GM12878 (cell line): ENCODE results near the gene GSTO1. TPM values are rescaled to one million over a fixed set of nuclear protein-coding genes. Genes with fewer than 3 reads are reported as not detected.

Experiments
- ATF3 ChIP-seq: IDR thresholded peaks from 2 replicates; pipeline ENCODE4 v1.6.1; 2011; ENCODE audit warnings: low read depth, mild to moderate bottlenecking, low read length, moderate library complexity, borderline replicate concordance; ENCODE audit errors: extremely low read depth
- BCLAF1 ChIP-seq: fragments of 450-650 bp; IDR thresholded peaks from 2 replicates; pipeline ENCODE4 v1.6.1; 2017; ENCODE audit warnings: antibody characterized with exemption, mild to moderate bottlenecking, moderate library complexity
- BHLHE40 ChIP-seq, 2 experiments: fragments of 450-650 bp in 1 of 2; IDR thresholded peaks; 2 replicates each; pipeline ENCODE4 v1.6.1; 2011 to 2017; ENCODE audit warnings: low read depth in 2 of 2, borderline replicate concordance in 1 of 2, improper control_type of control experiment in 1 of 2, low read length in 1 of 2, mild to moderate bottlenecking in 1 of 2
- CEBPB ChIP-seq, 2 experiments: fragments of 150-350 bp in 1 of 2; IDR thresholded peaks; 2 replicates each; pipeline ENCODE4 v1.6.1; 2012 to 2014; ENCODE audit warnings: low read depth in 2 of 2, low read length in 2 of 2, borderline replicate concordance in 1 of 2, inconsistent platforms in 1 of 2
- EP300 ChIP-seq, 2 experiments: fragments of 150-350 bp in 1 of 2; IDR thresholded peaks; 2 replicates each; pipeline ENCODE4 v1.6.1; 2011 to 2012; ENCODE audit warnings: low read depth in 2 of 2, low read length in 2 of 2, borderline replicate concordance in 1 of 2, improper control_type of control experiment in 1 of 2, inconsistent platforms in 1 of 2; ENCODE audit not compliant: control insufficient read depth in 1 of 2
- ESRRA ChIP-seq: IDR thresholded peaks from 2 replicates; pipeline ENCODE4 v1.6.1; 2012; ENCODE audit warnings: mild to moderate bottlenecking, low read length, improper control_type of control experiment
- GATAD2B ChIP-seq: fragments of 450-650 bp; conservative IDR thresholded peaks from 2 replicates; pipeline ENCODE4 v1.6.1; 2017; ENCODE audit warnings: low read depth, mild to moderate bottlenecking, moderate library complexity
- HDAC6 ChIP-seq: fragments of 200-600 bp; sonication (generic); IDR thresholded peaks from one replicate; pipeline ENCODE4 v1.8.0; 2017; ENCODE audit warnings: antibody characterized with exemption; ENCODE audit not compliant: unreplicated experiment
- IKZF2 ChIP-seq, 2 experiments: fragments of 450-650 bp; IDR thresholded peaks; 2 replicates each; pipeline ENCODE4 v1.6.1; 2017; ENCODE audit warnings: mild to moderate bottlenecking in 2 of 2, moderate library complexity in 2 of 2
- LARP7 ChIP-seq: fragments of 450-650 bp; IDR thresholded peaks from 2 replicates; pipeline ENCODE4 v1.6.1; 2017; ENCODE audit warnings: mild to moderate bottlenecking
- MEF2B ChIP-seq: fragments of 450-650 bp; IDR thresholded peaks from 2 replicates; pipeline ENCODE4 v1.6.1; 2018; ENCODE audit warnings: mild to moderate bottlenecking, moderate library complexity; ENCODE audit not compliant: partially characterized antibody, poor library complexity, severe bottlenecking
- NFXL1 ChIP-seq: fragments of 450-650 bp; IDR thresholded peaks from 2 replicates; pipeline ENCODE4 v1.6.1; 2017; ENCODE audit warnings: antibody characterized with exemption, mild to moderate bottlenecking, borderline replicate concordance
- NFYA ChIP-seq: IDR thresholded peaks from 2 replicates; pipeline ENCODE4 v1.6.1; 2011; ENCODE audit warnings: low read depth, mild to moderate bottlenecking, low read length, improper control_type of control experiment, borderline replicate concordance
- NRF1 ChIP-seq: conservative IDR thresholded peaks from 2 replicates; pipeline ENCODE4 v1.6.1; 2011; ENCODE audit warnings: mild to moderate bottlenecking, low read depth, low read length, improper control_type of control experiment
- RAD21 ChIP-seq: IDR thresholded peaks from 2 replicates; pipeline ENCODE4 v1.6.1; 2011; ENCODE audit warnings: mild to moderate bottlenecking, low read depth, low read length, moderate library complexity; ENCODE audit not compliant: insufficient read depth
- RCOR1 ChIP-seq: conservative IDR thresholded peaks from 2 replicates; pipeline ENCODE4 v1.6.1; 2012; ENCODE audit warnings: low read depth, low read length, improper control_type of control experiment
- SPI1 ChIP-seq: IDR thresholded peaks from 2 replicates; pipeline ENCODE4 v1.6.1; 2011; ENCODE audit warnings: low read depth, mild to moderate bottlenecking, low read length, moderate library complexity, borderline replicate concordance; ENCODE audit not compliant: insufficient read depth
- TARDBP ChIP-seq: IDR thresholded peaks from 2 replicates; pipeline ENCODE4 v1.6.1; 2016; ENCODE audit warnings: borderline replicate concordance
- TCF7 ChIP-seq: IDR thresholded peaks from 2 replicates; pipeline ENCODE4 v1.6.1; 2014; ENCODE audit warnings: antibody characterized with exemption, borderline replicate concordance
- YY1 ChIP-seq: IDR thresholded peaks from 2 replicates; pipeline ENCODE4 v1.6.1; 2011; ENCODE audit warnings: low read depth, mild to moderate bottlenecking, low read length
- ZNF622 ChIP-seq: fragments of 450-650 bp; IDR thresholded peaks from 2 replicates; pipeline ENCODE4 v1.6.1; 2017; ENCODE audit warnings: mild to moderate bottlenecking, inconsistent platforms
- polyA plus RNA-seq, 11 experiments: library from polyadenylated mRNA; depleted of rRNA in 4 of 11; unstranded in 6 of 11; stranded (reverse) in 5 of 11; fragments of >200 nt; fragmentation: Nextera tagmentation in 4 of 11; fragmentation: Illumina TruSeq in 1 of 11; extraction: Ambion mirVana in 4 of 11; extraction: Trizol in 1 of 11; gene quantifications; 1 replicate in 1 of 11; 2 replicates in 10 of 11; pipeline versions ENCODE4 v1.2.1 to v1.2.3, GENCODE V29; 2011 to 2016; ENCODE audit warnings: inconsistent platforms in 2 of 11, missing spikeins in 2 of 11, low read depth in 1 of 11
- total RNA-seq, 4 experiments: library from RNA; depleted of rRNA in 3 of 4; stranded (reverse); fragments of >200 nt in 3 of 4; fragmentation: Illumina TruSeq in 1 of 4; extraction: Trizol in 1 of 4; gene quantifications; 2 replicates each; pipeline versions ENCODE4 v1.2.1 to v1.2.3, GENCODE V29; 2013 to 2021
- TF ChIP-seq, protein P1 (sequence below): fragments of 450-650 bp; IDR thresholded peaks from 2 replicates; pipeline ENCODE4 v1.6.1; 2017; ENCODE audit warnings: mild to moderate bottlenecking, moderate library complexity
- TF ChIP-seq, protein P2 (sequence below): fragments of 450-650 bp; IDR thresholded peaks from 2 replicates; pipeline ENCODE4 v1.6.1; 2014; ENCODE audit warnings: mild to moderate bottlenecking

Gene GSTO1
- total and polyA plus RNA-seq, 10 of the 15 experiments (the other 5 are each of a cell fraction or from before 2014, with no cell fraction given): 53.1 to 197 (median 112) TPM

GRCh38 chr10:104308439-104308903, 53.8 kb downstream of the GSTO1 start (continued):
- TF ChIP-seq, protein P1, sequence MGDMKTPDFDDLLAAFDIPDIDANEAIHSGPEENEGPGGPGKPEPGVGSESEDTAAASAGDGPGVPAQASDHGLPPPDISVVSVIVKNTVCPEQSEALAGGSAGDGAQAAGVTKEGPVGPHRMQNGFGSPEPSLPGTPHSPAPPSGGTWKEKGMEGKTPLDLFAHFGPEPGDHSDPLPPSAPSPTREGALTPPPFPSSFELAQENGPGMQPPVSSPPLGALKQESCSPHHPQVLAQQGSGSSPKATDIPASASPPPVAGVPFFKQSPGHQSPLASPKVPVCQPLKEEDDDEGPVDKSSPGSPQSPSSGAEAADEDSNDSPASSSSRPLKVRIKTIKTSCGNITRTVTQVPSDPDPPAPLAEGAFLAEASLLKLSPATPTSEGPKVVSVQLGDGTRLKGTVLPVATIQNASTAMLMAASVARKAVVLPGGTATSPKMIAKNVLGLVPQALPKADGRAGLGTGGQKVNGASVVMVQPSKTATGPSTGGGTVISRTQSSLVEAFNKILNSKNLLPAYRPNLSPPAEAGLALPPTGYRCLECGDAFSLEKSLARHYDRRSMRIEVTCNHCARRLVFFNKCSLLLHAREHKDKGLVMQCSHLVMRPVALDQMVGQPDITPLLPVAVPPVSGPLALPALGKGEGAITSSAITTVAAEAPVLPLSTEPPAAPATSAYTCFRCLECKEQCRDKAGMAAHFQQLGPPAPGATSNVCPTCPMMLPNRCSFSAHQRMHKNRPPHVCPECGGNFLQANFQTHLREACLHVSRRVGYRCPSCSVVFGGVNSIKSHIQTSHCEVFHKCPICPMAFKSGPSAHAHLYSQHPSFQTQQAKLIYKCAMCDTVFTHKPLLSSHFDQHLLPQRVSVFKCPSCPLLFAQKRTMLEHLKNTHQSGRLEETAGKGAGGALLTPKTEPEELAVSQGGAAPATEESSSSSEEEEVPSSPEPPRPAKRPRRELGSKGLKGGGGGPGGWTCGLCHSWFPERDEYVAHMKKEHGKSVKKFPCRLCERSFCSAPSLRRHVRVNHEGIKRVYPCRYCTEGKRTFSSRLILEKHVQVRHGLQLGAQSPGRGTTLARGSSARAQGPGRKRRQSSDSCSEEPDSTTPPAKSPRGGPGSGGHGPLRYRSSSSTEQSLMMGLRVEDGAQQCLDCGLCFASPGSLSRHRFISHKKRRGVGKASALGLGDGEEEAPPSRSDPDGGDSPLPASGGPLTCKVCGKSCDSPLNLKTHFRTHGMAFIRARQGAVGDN: no peak
- TF ChIP-seq EP300 (IDR thresholded peaks at IDR 0.05; ENCODE audit: borderline replicate concordance in 1 of 2, control insufficient read depth in 1 of 2, low read depth in 2 of 2, low read length in 2 of 2) (no peak), BHLHE40 (IDR thresholded peaks at IDR 0.05; ENCODE audit: borderline replicate concordance in 1 of 2, low read depth in 2 of 2, low read length in 1 of 2) (no peak), LARP7 (no peak), RCOR1 (no peak), TARDBP (no peak), BCLAF1 (no peak), IKZF2 (IDR thresholded peaks at IDR 0.05) (peak; percentile 80 to 83), NFYA (no peak), NFXL1 (no peak), ESRRA (no peak), TCF7 (peak; percentile 74), SPI1 (no peak), GATAD2B (no peak), HDAC6 (no peak), ZNF622 (no peak), ATF3 (no peak), RAD21 (no peak), MEF2B (peak; percentile 21), NRF1 (no peak), YY1 (no peak), CEBPB (IDR thresholded peaks at IDR 0.05; ENCODE audit: borderline replicate concordance in 1 of 2, low read depth in 2 of 2, low read length in 2 of 2) (0 out of 4 replicates have a peak, but pooled peaks of 1 of the 2 experiments have one; percentile 7)
- TF ChIP-seq, protein P2, sequence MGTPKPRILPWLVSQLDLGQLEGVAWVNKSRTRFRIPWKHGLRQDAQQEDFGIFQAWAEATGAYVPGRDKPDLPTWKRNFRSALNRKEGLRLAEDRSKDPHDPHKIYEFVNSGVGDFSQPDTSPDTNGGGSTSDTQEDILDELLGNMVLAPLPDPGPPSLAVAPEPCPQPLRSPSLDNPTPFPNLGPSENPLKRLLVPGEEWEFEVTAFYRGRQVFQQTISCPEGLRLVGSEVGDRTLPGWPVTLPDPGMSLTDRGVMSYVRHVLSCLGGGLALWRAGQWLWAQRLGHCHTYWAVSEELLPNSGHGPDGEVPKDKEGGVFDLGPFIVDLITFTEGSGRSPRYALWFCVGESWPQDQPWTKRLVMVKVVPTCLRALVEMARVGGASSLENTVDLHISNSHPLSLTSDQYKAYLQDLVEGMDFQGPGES: no peak
